T47D (cell line): Measurements from ENCODE around the gene SLC25A24.
A peak's percentile ranks its signal among the peaks of the same experiment; 100 is the strongest.
"Not testable (repeated sequence)": the region's sequence is repeated elsewhere in the genome, so short reads cannot be mapped to it uniquely, and the experiment has no call there.

Experiments
- DNase-seq, 2 experiments: peaks; one replicate each; pipeline versions ENCODE4 v3.0.0 to v3.0.0-alpha.2; 2011 to 2012; ENCODE audit warnings: low read depth in 1 of 2, low spot score in 1 of 2
- JUND ChIP-seq: IDR thresholded peaks from 2 replicates; pipeline ENCODE4 v1.6.1; 2012; ENCODE audit warnings: low read depth
- in situ Hi-C: cut with HindIII; loops from 2 replicates; pipeline ENCODE4 v1.10.0; 2016; ENCODE audit warnings: low sequenced_read_pairs, low pct_unique_long_range_greater_than_20kb

SLC25A24 gene

DNA sequence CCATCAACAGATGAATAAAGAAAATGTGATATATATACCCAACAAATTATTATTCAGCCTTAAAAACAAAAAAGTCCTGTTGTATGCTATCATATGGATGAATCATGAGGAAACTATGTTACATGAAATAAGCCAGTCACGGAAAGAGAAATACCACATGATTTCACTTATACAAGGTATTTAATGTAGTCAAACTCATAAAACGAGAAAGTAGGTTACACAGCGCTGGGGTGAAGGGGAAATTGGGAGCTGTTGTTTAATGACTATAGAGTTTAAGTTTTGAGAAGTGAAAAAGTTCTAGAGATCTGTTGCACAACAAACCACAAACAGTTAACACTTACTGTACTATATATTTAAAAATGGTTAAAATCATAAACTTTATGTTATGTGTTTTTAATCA, 58.5 kb downstream of the SLC25A24 start:
- no peak for DNase-seq
- no peak for TF ChIP-seq JUND
- in situ Hi-C loops: no loop called here

DNA sequence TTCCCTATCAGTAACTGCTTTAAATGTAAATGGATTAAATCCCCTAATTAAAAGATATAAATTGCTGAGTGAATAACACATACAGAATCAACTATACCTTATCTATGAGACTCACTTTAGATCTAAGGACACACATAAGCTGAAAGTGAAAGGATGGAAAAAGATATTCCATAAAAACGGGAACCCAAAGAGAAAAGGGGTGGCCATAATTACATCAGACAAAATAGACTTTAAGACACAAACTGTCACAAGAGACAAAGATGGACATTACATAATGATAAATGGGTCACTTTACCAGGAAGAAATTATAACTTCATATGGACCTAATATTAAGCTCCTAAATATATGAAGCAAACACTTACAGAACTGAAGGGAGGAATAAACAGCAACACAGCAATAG, 59.2 kb downstream of the SLC25A24 start:
- in situ Hi-C loops: no loop called here
- no peak for DNase-seq
- no peak for TF ChIP-seq JUND

DNA sequence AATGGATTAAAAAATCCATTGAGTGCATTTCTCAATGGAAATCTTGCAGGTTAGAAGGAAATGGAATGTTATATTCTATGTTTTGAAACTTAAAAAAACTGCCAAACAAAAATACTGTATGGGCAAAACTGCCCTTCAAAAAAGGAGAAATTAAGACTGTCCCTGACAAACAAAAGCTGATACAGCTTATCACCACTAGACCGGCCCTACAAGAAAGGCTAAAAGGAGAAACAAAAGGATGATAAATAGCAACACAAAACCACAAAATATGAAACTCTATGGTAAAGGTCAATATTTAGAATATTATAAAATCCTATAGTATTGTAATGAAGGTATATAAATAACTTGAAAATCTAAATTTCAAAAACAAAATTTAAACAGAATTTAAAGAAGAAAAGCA, 60.0 kb downstream of the SLC25A24 start:
- TF ChIP-seq JUND: no peak
- DNase-seq: no peak
- in situ Hi-C loops: no loop called here

DNA sequence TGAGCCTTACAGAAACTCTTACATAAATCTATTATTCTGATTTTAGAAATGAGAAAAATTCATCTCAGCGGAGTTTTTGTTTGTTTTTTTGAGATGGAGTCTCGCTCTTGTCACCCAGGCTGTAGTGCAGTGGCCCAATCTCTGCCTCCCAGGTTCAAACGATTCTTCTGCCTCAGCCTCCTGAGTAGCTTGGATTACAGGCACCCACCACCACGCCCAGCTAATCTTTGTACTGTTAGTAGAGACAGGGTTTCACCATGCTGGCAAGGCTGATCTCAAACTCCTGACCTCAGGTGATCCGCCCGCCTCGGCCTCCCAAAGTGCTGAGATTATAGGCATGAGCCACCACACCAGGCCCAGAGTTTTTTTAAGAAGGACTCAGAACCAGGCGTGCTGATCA, 60.6 kb downstream of the SLC25A24 start:
- in situ Hi-C loops, DNase-seq: not testable (repeated sequence)

DNA sequence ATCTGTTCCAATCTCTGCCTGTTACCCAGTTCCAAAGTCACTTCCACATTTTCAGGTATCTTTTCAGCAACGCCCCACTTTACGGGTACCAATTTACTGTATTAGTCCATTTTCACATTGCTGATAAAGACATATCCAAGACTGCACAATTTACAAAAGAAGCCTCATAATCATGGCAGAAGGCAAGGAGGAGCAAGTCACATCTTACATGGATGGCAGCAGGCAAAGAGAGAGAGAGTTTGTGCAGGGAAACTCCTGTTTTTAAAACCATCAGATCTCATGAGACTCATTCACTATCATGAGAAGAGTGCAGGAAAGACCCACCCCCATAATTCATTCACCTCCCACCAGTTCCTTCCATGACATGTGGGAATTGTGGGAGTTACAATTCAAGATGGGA, 67.0 kb downstream of the SLC25A24 start:
- in situ Hi-C loops: not testable (repeated sequence)

DNA sequence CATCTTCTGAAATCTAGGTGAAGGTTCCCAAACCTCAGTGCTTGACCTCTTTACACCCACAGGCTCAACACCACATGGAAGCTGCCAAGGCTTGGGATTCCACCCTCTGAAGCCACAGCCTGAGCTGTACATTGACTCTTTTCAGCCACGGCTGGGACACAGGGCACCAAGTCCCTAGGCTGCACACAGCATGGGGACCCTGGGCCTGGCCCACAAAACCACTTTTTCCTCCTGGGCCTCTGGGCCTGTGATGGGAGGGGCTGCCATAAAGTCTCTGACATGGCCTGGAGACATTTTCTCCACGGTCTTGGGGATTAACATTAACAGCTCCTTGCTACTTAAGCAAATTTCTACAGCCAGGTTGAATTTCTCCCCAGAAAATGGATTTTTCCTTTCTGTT, 67.8 kb downstream of the SLC25A24 start:
- DNase-seq, in situ Hi-C loops: not testable (repeated sequence)

More for the DNA sequence above, 67.0 kb downstream of the SLC25A24 start:
- not testable (repeated sequence) for DNase-seq

DNA sequence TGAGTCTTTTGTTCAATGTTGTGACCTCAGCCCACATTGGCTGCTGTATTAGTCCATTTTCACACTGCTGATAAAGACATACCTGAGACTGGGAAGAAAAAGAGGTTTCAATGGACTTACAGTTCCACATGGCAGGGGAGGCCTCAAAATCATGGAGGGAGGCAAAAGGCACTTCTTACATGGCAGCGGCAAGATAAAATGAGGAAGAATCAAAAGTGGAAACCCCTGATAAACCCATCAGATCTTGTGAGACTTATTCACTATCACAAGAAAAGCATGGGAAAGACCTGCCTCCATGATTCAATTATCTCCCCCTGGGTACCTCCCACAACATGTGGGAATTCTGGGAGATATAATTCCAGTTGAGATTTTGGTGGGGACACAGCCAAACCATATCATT, 68.9 kb downstream of the SLC25A24 start:
- in situ Hi-C loops: not testable (repeated sequence)

DNA sequence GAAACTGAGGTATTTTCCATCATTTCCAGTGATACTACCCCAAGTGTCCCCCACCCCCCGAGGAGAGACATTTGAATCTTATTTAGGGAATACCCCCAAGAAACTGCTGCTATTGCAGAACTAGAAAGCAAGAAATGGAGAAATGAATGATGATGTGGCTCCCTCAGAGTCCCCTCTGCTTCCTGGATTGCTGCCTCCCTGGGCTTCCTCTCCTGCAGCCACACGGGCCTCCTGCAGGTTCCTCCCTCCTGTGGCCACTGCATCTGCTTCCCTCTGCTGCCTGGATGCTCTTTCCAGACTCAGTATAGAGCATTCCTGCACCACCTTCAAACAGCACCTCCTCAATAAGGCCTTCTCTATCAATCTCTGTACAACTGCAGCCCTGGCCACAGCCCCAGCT, 69.3 kb downstream of the SLC25A24 start:
- in situ Hi-C loops: no loop called here
- DNase-seq: no peak
- TF ChIP-seq JUND: no peak

More for the DNA sequence above, 68.9 kb downstream of the SLC25A24 start:
- DNase-seq: not testable (repeated sequence)

DNA sequence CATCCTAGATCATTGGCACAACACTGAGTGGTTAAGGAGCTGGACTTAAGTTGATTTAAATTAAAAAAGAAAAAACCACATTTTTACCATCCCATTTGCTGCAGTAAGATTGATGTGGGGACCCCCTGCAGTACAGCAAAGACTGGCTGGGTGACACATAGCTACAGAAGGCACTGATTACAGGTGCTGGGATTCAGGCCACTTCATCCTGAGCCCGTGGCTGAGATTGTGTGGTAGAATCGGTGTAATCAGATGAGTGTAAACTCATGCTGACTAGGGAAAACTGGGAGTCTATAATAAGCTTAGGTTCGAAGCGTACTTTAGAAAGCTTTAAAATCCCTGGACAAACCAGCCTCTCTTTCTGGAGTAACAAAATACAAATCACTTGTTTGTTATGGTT, 70.1 kb downstream of the SLC25A24 start:
- no peak for DNase-seq
- in situ Hi-C loops: no loop called here

DNA sequence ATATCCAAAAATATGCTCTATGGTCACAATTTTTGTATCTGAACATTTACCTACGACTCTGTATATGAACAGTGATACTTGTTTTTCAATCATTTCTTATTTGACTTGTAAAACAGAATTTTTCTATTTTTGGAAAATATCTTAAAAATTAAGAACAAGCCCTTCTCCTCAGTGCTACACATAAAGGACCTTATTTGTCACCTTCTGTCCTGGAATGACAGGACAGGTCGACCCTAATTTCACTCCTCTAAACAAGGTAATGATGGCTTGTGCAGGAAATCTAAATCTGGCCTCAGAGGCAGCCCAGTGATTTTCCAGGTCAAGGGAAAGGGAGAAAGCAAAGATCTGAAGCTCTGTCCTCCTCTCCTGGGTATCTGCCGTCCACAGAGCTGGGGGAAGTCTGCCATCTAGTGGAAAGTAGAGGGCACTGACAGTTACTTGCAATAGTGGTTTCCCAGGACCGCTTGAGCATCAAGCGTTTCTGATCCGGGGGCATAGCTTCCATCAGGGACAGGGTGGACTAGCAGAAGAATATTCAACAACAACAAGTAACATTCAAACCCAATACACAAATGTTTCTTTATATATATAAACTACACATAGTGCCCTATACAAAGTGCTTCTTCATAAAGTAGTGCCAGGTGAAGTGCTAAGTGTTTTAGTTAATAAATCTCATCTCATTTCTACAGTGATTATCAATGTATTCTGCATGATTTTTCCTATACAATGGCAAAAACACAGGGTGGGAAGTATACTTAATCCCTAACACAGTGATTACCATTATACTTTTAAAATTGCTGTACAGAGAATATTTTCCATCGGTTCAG, 74.6 kb downstream of the SLC25A24 start:
- peak; percentile 32 to 84 for DNase-seq
- in situ Hi-C loops: no loop called here
- TF ChIP-seq JUND: no peak

More for the DNA sequence above, 70.1 kb downstream of the SLC25A24 start:
- no peak for TF ChIP-seq JUND

DNA sequence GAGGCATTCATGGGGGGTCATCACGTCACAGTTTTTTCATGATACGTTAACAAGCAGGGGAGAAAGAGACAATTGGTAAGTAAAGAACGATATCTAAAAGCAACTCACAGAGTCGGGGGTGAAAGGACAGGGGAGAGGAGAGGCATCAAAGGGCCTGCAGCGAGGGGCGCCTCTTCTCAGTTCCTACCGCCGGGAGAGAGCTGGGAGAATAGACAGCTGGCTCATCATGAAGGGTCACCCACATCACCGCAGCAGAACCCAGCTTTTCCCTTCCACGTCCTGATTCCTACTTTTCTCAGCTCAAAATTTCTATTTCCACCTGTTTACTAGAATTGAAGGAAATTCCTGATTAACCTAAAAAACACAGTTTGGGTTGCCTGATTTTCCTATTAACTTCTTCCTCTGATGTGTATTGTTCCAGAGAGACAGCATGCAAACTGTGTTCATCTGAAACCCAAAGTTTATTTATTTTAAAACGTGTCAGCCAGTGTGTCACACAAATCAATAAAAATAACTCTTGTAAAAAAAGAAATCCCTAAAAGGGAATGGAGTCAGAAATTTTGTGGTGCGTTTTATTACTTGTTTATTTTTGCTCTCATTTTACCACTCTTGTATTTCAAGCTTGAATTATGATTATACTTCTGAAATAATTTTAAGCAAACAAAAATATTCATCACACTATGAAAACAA, 75.4 kb downstream of the SLC25A24 start:
- in situ Hi-C loops: no loop called here
- no peak for TF ChIP-seq JUND
- no peak for DNase-seq

DNA sequence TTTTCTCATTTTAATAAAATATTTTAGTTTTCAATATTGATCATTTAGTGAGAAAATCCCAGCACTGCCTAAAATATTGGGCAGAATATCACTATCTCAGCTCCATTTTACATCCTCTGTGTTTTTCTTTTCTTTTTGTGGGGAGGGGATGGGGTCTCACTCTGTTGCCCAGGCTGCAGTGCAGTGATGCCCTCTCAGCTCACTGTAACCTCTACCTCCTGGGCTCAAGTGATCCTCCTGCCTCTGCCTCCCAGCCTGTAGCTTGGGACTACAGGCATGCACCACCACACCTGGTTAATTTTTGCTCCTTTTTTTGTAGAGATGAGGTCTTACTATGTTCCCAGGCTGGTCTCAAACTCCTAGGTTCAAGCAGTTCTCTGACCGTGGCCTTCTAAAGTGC, 76.1 kb downstream of the SLC25A24 start:
- TF ChIP-seq JUND: no peak
- in situ Hi-C loops: no loop called here
- DNase-seq: no peak

DNA sequence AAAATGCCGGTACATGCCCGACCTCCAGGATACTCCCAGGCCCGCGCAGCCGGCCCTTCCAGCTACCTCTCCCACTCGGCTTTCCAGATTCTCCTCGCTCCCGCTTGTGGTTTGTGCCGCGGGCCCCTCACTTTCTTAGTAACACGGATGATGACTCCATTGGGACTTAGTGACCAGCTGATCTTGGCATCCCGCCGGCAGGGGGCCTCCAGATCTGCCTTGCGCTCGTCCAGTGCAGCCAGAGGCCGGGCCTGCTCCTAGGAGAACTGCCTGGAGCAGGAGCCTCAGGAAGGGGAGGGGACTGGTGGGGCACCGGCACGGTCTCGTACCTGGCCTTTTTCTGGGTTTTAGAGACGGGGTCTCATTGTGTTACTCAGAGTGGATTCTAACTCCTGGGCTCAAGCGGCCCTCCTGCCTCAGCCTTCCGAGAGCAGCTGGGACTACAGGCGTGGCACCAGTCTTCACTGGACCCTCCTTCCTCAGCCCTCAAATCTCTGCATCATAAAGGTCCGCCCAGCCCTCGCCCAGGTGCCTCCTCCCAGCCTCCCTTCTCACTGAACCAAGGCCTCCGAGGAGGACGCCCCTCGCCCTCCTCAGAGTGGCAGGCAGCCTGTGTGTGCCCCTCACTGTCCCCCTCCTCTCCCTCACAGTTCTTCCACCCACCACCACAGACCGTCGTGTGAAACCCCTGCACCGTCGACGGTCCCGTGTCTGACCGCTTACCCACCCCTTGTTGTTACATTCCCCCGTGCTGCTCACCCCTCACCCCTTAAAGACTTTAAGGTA, 78.6 kb downstream of the SLC25A24 start:
- TF ChIP-seq JUND: no peak
- DNase-seq: no peak
- in situ Hi-C loops: no loop called here
